Neural progenitor cell (in vitro differentiated cells): ENCODE data around the gene FRG1. TPM values are rescaled to one million over a fixed set of nuclear protein-coding genes. Genes with fewer than 3 reads are reported as not detected.
"Not testable (repeated sequence)": the region's sequence is repeated elsewhere in the genome, so short reads cannot be mapped to it uniquely, and the experiment has no call there.

Experiments used
- DNase-seq: peaks from one replicate; pipeline ENCODE4 v3.0.0-alpha.2; 2016; ENCODE audit warnings: low spot score
- H2AFZ ChIP-seq: fragments of 200-600 bp; sonication (generic); replicated peaks from 2 replicates; pipeline ENCODE4 v1.6.1; 2016; ENCODE audit warnings: antibody characterized with exemption
- H3F3A ChIP-seq: fragments of 200-600 bp; sonication (generic); 2 replicates; pipeline ENCODE4 v1.6.1; 2016; ENCODE audit warnings: antibody characterized with exemption, low read depth
- H3K27ac ChIP-seq: fragments of 200-600 bp; sonication (generic); 2 replicates; pipeline ENCODE4 v1.5.1; 2016; ENCODE audit warnings: mild to moderate bottlenecking
- H3K27me3 ChIP-seq: fragments of 200-600 bp; sonication (generic); 2 replicates; pipeline ENCODE4 v1.6.1; 2016; ENCODE audit warnings: mild to moderate bottlenecking, moderate library complexity
- H3K36me3 ChIP-seq: fragments of 200-600 bp; sonication (generic); 2 replicates; pipeline ENCODE4 v1.5.1; 2016
- H3K4me1 ChIP-seq: fragments of 200-600 bp; sonication (generic); 2 replicates; pipeline ENCODE4 v1.6.1; 2016; ENCODE audit warnings: mixed run types
- H3K4me2 ChIP-seq: fragments of 200-600 bp; sonication (generic); 2 replicates; pipeline ENCODE4 v1.6.1; 2016
- H3K4me3 ChIP-seq: fragments of 200-600 bp; sonication (generic); 2 replicates; pipeline ENCODE4 v1.5.1; 2016
- H3K79me2 ChIP-seq: fragments of 200-600 bp; sonication (generic); 2 replicates; pipeline ENCODE4 v1.6.1; 2016; ENCODE audit warnings: low read depth
- H3K9ac ChIP-seq: fragments of 200-600 bp; sonication (generic); 2 replicates; pipeline ENCODE4 v1.6.1; 2016
- H3K9me3 ChIP-seq: fragments of 200-600 bp; sonication (generic); 2 replicates; pipeline ENCODE4 v1.5.1; 2016; ENCODE audit warnings: low read depth
- H4K20me1 ChIP-seq: fragments of 200-600 bp; sonication (generic); 2 replicates; pipeline ENCODE4 v1.6.1; 2016; ENCODE audit warnings: low read depth
- H3K27ac Mint-ChIP-seq: 3 replicates; pipeline ENCODE4 v1.8.0; 2021; ENCODE audit warnings: mixed read lengths
- H3K27me3 Mint-ChIP-seq: 2 replicates; pipeline ENCODE4 v1.8.0; 2022; ENCODE audit warnings: low read depth, mild to moderate bottlenecking, inconsistent platforms, moderate library complexity, mixed read lengths; ENCODE audit not compliant: insufficient read depth
- H3K36me3 Mint-ChIP-seq: 3 replicates; pipeline ENCODE4 v1.8.0; 2021; ENCODE audit warnings: mixed read lengths
- H3K4me1 Mint-ChIP-seq: 3 replicates; pipeline ENCODE4 v1.8.0; 2021; ENCODE audit warnings: mixed read lengths
- H3K4me3 Mint-ChIP-seq: 3 replicates; pipeline ENCODE4 v1.8.0; 2021; ENCODE audit warnings: mild to moderate bottlenecking, moderate library complexity, mixed read lengths
- H3K9me3 Mint-ChIP-seq: 3 replicates; pipeline ENCODE4 v1.8.0; 2020; ENCODE audit warnings: mixed read lengths
- EZH2 ChIP-seq: fragments of 200-600 bp; sonication (generic); IDR thresholded peaks from 2 replicates; pipeline ENCODE4 v1.6.1; 2017; ENCODE audit warnings: antibody characterized with exemption, mild to moderate bottlenecking, moderate library complexity
- EZH2phosphoT487 ChIP-seq: fragments of 200-600 bp; sonication (generic); IDR thresholded peaks from 2 replicates; pipeline ENCODE4 v1.6.1; 2017; ENCODE audit warnings: antibody characterized with exemption
- total RNA-seq: library from RNA; depleted of rRNA; stranded (reverse); fragments of >200 nt; gene quantifications from 2 replicates; pipeline ENCODE4 v1.2.3, GENCODE V29; 2015; ENCODE audit warnings: low replicate concordance
- TF ChIP-seq, protein P1 (sequence below): fragments of 200-600 bp; sonication (generic); IDR thresholded peaks from 2 replicates; pipeline ENCODE4 v1.5.1; 2017; ENCODE audit warnings: antibody characterized with exemption, mild to moderate bottlenecking

Gene FRG1
- 42.5 and 127 TPM in 2 replicates for total RNA-seq

DNA sequence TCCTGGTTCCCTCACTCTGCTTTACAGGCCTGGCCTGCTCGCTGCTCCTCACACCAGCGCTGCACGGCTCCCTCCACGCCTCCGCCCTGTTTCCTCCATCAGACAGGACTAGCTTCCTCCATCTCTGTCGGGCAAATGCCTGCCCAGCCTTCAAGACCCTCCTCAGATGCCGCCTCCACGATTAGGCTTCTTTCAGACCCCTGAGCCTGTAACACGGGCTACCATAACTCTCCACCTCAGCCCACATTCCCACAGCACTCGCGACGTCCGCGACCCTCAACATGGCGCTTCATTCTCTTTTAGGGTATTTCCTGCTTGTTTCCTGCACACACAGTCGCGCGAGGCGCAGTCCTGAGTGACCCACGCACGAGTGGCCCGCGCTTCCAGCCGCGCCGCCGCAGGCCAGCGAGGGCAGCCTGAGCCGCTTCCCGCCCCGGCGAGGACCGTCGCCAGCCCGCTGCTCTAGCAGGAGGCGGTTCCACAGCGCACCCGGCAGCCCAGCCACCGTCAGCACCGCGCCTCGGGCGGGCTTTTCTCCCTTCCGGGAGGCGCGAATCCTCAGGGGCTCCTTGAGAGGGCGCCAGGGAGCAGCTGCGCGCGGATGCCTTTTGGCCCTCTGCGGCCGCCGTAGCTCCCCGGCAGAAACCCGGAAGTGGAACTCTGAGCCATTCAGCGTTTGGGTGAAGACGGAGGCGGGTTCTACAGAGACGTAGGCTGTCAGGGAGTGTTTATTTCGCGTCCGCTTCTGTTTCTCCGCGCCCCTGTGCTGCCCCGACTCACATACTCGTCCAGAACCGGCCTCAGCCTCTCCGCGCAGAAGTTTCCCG is at the start of gene FRG1:
TSS of gene FRG1 (plus strand) at position 695 of the 827 bp plus-strand sequence. CDS start 138 bp downstream, outside the sequence.
- Histone ChIP-seq H4K20me1 (no peaks in the 10 kb centered on the region), H3K4me1 (peaks cover 5% of the 10 kb centered on the region), H3K27ac (peak within 1 kb of the TSS; percentile 2), H3K79me2 (peaks cover 43% of the 10 kb centered on the region), H3K4me2 (peak within 1 kb of the TSS; percentile 84), H3K9me3 (no peaks in the 10 kb centered on the region), H3F3A (no peaks in the 10 kb centered on the region), H3K27me3 (no peaks in the 10 kb centered on the region), H3K36me3 (no peaks in the 10 kb centered on the region), H2AFZ (peak within 1 kb of the TSS; percentile 99), H3K4me3 (peak within 1 kb of the TSS; percentile 72), H3K9ac (peak within 1 kb of the TSS; percentile 56)
- TF ChIP-seq, protein P1, sequence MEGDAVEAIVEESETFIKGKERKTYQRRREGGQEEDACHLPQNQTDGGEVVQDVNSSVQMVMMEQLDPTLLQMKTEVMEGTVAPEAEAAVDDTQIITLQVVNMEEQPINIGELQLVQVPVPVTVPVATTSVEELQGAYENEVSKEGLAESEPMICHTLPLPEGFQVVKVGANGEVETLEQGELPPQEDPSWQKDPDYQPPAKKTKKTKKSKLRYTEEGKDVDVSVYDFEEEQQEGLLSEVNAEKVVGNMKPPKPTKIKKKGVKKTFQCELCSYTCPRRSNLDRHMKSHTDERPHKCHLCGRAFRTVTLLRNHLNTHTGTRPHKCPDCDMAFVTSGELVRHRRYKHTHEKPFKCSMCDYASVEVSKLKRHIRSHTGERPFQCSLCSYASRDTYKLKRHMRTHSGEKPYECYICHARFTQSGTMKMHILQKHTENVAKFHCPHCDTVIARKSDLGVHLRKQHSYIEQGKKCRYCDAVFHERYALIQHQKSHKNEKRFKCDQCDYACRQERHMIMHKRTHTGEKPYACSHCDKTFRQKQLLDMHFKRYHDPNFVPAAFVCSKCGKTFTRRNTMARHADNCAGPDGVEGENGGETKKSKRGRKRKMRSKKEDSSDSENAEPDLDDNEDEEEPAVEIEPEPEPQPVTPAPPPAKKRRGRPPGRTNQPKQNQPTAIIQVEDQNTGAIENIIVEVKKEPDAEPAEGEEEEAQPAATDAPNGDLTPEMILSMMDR: peak; percentile 90
- no peak for TF ChIP-seq EZH2phosphoT487
- DNase-seq: peak; percentile 95
- Mint-ChIP-seq H3K4me3 (peak within 1 kb of the TSS; percentile 87), H3K4me1 (peaks cover 13% of the 10 kb centered on the region), H3K9me3 (peaks cover 8% of the 10 kb centered on the region), H3K27ac (peak within 1 kb of the TSS; percentile 80), H3K27me3 (peaks cover 8% of the 10 kb centered on the region), H3K36me3 (peaks cover 9% of the 10 kb centered on the region)

DNA sequence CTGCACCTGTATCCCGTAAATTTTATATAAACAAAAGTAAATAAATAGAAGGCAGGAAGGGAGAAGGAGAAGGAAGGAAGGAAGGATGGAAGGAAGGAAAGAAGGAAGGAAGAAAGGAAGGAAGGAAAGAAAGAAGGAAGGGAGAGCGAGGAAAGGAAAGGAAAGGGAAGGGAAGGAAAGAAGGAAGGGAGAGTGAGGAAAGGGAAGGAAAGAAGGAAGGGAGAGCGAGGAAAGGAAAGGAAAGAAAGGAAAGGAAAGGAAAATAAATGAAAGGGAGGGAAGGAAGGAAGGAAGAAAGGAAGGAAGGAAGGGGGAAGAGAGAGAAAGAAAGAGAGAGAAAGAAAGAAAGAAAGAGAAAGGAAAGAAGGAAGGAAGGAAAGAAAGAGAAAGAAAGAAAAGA is 43.0 kb upstream of the FRG1 start:
- Mint-ChIP-seq H3K36me3 (no peaks in the 10 kb centered on the region), H3K9me3 (peaks cover 8% of the 10 kb centered on the region), H3K4me1 (no peaks in the 10 kb centered on the region), H3K27ac (no peak overlapping the region), H3K27me3 (peaks cover 5% of the 10 kb centered on the region), H3K4me3 (no peak overlapping the region)
- TF ChIP-seq EZH2phosphoT487: no peak
- TF ChIP-seq, protein P1: no peak
- TF ChIP-seq EZH2: no peak
- Histone ChIP-seq H3K9ac (no peak overlapping the region), H3K79me2 (no peaks in the 10 kb centered on the region), H3K27ac (no peak overlapping the region), H3K9me3 (no peaks in the 10 kb centered on the region), H4K20me1 (no peaks in the 10 kb centered on the region), H3K4me1 (no peaks in the 10 kb centered on the region), H2AFZ (no peak overlapping the region), H3K4me2 (no peak overlapping the region), H3F3A (no peaks in the 10 kb centered on the region), H3K4me3 (no peak overlapping the region), H3K27me3 (no peaks in the 10 kb centered on the region), H3K36me3 (no peaks in the 10 kb centered on the region)
- DNase-seq: no peak

DNA sequence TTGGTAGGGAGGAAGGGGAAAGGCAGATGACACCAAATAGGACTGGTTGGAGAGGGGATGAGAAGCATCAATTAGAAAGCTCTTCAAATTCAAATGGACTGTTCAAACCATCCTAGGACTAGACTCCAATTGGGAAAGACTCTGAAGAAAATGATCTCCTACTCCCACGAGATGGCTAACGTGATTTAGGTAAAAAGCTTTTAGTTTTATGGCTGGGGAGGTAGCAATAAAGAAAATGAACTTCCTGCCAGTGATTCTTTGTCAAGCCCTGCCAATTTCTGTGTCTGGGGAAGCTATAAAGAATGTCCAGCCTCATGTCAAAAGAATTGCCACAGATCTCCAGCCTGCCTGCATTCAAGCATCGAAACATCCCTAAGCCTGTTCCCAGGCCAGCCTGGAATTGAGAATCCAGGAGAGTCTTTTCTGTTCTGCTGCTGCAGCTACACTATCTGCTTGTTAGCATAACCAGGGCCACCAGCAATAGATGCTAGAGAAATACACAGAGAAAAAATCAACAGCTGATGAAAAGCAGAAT is 41.1 kb upstream of the FRG1 start:
- H3K27me3 ChIP-seq, H3K4me2 ChIP-seq, H3K27ac ChIP-seq, H3K4me1 Mint-ChIP-seq, H3K4me1 ChIP-seq, H3K9me3 Mint-ChIP-seq, H3K27me3 Mint-ChIP-seq, H2AFZ ChIP-seq, H3K4me3 Mint-ChIP-seq, H4K20me1 ChIP-seq, H3F3A ChIP-seq, H3K9me3 ChIP-seq, DNase-seq, H3K27ac Mint-ChIP-seq, H3K79me2 ChIP-seq, H3K9ac ChIP-seq, H3K36me3 Mint-ChIP-seq, H3K36me3 ChIP-seq, H3K4me3 ChIP-seq: not testable (repeated sequence)

DNA sequence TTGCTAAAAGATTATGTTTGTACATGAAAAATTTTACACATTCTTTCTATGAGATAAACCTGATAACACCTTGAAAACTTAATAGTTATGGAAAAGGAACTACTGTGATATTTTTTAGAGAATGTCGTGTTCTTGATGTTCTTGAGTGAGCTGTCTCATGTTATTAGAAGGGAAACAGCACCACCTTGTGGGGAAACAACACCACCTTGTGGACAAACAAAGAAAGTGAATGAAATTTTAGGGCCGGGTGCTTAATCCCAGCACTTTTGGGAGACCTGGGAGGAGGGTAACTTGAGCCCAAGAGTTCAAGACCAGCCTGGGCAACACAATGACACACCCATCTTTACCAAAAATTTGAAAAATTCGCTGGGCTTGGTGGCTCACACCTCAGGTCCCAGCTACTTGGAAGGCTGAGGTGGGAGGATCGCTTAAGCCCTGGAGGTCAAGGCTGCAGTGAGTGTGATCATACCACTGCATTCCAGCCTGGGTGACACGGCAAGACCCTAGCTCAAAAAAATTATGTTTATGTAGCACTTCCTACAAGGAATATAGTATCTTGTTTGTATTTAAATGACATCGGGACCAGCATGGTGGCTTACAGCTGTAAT is 36.1 kb upstream of the FRG1 start:
- peak; percentile 86 for DNase-seq
- not testable (repeated sequence) for H3F3A ChIP-seq, H3K79me2 ChIP-seq, H3K27ac Mint-ChIP-seq, H3K27ac ChIP-seq, H3K9ac ChIP-seq, H3K4me3 Mint-ChIP-seq, H3K9me3 Mint-ChIP-seq, H3K4me2 ChIP-seq, H3K4me3 ChIP-seq, H3K4me1 Mint-ChIP-seq, H2AFZ ChIP-seq, H3K36me3 ChIP-seq, H3K36me3 Mint-ChIP-seq, H3K27me3 ChIP-seq, H3K9me3 ChIP-seq, H4K20me1 ChIP-seq, H3K27me3 Mint-ChIP-seq, H3K4me1 ChIP-seq
- TF ChIP-seq, protein P1: peak; percentile 80
